Measurements from ENCODE around the gene FAM219A.

Gene FAM219A

GRCh38 chr9:34400686-34401602 lies 57.4 kb downstream of the FAM219A start:
- H3K4me3 ChIP-seq (ENCODE audit: control insufficient read depth, low read depth, low read length), result no peak overlapping the region
- DNase-seq (ENCODE audit: low read depth), result no peak
- no peak for TF ChIP-seq CTCF (conservative IDR thresholded peaks at IDR 0.05; ENCODE audit: control insufficient read depth, insufficient read depth, low read depth, low read length)

- H3K4me3 ChIP-seq (ENCODE audit: control insufficient read depth, low read depth, low read length), result no peak overlapping the region
- TF ChIP-seq CTCF (conservative IDR thresholded peaks at IDR 0.05; ENCODE audit: control insufficient read depth, insufficient read depth, low read depth, low read length), result no peak
- no peak for DNase-seq (ENCODE audit: low read depth)
Measured at GRCh38 chr9:34400275-34400674, 58.1 kb downstream of the FAM219A start.

GRCh38 chr9:34399729-34400128 lies 58.6 kb downstream of the FAM219A start:
- TF ChIP-seq CTCF (conservative IDR thresholded peaks at IDR 0.05; ENCODE audit: control insufficient read depth, insufficient read depth, low read depth, low read length), result no peak
- no peak overlapping the region for H3K4me3 ChIP-seq (ENCODE audit: control insufficient read depth, low read depth, low read length)
- no peak for DNase-seq (ENCODE audit: low read depth)

GRCh38 chr9:34398875-34399274 lies 59.5 kb downstream of the FAM219A start:
- DNase-seq (ENCODE audit: low read depth), result no peak
- no peak overlapping the region for H3K4me3 ChIP-seq (ENCODE audit: control insufficient read depth, low read depth, low read length)
- no peak for TF ChIP-seq CTCF (conservative IDR thresholded peaks at IDR 0.05; ENCODE audit: control insufficient read depth, insufficient read depth, low read depth, low read length)

- DNase-seq (ENCODE audit: low read depth), result no peak
- TF ChIP-seq CTCF (conservative IDR thresholded peaks at IDR 0.05; ENCODE audit: control insufficient read depth, insufficient read depth, low read depth, low read length), result no peak
- H3K4me3 ChIP-seq (ENCODE audit: control insufficient read depth, low read depth, low read length), result no peak overlapping the region
Measured at GRCh38 chr9:34396276-34397214, 61.8 kb downstream of the FAM219A start.

- no peak for TF ChIP-seq CTCF (conservative IDR thresholded peaks at IDR 0.05; ENCODE audit: control insufficient read depth, insufficient read depth, low read depth, low read length)
- H3K4me3 ChIP-seq (ENCODE audit: control insufficient read depth, low read depth, low read length), result no peak overlapping the region
- no peak for DNase-seq (ENCODE audit: low read depth)
Measured at GRCh38 chr9:34392511-34392910, 65.9 kb downstream of the FAM219A start.

Data from fibroblast of mammary gland (primary cell).